Measurements from ENCODE around the gene SCFD2.

DNA sequence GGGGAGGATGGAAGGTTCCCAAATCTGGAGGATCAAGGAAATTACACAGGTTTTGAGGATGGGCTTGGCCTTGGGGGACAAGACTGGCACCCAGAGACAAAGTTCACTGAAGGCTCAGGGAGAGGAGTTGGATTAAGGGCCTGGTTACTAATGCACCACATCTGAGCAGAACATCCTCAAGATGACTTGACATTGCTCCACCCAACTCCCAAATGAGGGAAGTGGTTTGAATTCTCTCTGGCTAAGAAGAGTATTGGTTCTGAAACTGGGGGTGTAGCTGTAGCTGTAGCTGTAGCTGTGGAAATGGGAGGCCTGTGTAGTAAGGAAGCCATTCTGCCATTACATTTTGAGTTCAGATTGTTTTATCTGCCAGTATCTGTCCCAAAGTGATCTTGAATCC, 374.4 kb downstream of the SCFD2 start:
- TF ChIP-seq, protein P1, sequence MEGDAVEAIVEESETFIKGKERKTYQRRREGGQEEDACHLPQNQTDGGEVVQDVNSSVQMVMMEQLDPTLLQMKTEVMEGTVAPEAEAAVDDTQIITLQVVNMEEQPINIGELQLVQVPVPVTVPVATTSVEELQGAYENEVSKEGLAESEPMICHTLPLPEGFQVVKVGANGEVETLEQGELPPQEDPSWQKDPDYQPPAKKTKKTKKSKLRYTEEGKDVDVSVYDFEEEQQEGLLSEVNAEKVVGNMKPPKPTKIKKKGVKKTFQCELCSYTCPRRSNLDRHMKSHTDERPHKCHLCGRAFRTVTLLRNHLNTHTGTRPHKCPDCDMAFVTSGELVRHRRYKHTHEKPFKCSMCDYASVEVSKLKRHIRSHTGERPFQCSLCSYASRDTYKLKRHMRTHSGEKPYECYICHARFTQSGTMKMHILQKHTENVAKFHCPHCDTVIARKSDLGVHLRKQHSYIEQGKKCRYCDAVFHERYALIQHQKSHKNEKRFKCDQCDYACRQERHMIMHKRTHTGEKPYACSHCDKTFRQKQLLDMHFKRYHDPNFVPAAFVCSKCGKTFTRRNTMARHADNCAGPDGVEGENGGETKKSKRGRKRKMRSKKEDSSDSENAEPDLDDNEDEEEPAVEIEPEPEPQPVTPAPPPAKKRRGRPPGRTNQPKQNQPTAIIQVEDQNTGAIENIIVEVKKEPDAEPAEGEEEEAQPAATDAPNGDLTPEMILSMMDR (IDR thresholded peaks at IDR 0.05), result no peak
- TF ChIP-seq POLR2AphosphoS5 (IDR thresholded peaks at IDR 0.05), result no peak
- TF ChIP-seq POLR2A (IDR thresholded peaks at IDR 0.05), result no peak

Measured in sigmoid colon (tissue), 4 donors.